ENCODE results near the gene PLA2G6. TPM values are rescaled to one million over a fixed set of nuclear protein-coding genes. Genes with fewer than 3 reads are reported as not detected.

Gene PLA2G6
- total and polyA plus RNA-seq, 2 of the 4 experiments (the other 2 are of a cell fraction), result 6.1 to 10.3 TPM

DNA sequence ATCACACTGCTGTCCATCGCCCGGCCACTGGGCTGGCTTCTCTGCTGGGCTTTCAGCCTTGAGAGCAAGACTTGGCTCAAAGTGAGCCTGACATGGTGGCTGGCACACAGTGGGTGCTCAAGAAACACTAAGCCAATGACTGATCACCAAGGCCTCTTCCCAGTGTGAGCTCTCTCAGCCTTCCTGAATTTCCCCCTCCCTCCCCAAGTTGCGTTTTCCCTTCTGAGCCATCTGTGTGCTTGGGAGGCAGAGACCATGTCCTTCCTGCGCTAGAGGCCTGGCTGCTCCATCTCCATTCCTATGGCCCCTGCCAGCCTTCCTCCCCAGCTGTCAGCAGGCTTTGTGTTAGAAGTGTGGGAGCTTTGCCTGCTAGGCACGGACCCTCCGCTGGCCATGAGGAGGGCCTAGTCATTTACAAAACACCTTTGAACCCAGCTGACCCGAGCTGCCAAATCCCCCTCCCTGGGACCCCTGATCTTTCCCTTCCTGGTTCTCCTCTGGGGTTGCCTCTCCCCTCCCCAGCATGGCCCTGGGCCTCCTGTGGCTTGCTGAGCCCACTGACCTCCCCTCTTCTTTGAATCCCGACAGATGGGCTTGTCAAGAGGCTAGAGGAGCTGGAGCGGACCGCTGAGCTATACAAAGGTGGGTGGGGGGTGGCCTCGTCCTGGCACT is 111.2 kb downstream of the PLA2G6 start:
- Histone ChIP-seq H2BK5ac (ENCODE audit: low read depth, low read length, poor library complexity, severe bottlenecking) (no peak overlapping the region), H2AFZ (replicated peaks; ENCODE audit: low read length, poor library complexity) (no peak overlapping the region), H3K9me3 (ENCODE audit: control insufficient read depth, insufficient read depth, low read length) (no peaks in the 10 kb centered on the region), H2BK15ac (ENCODE audit: low read depth, low read length) (no peak overlapping the region), H3K4me1 (ENCODE audit: control insufficient read depth, insufficient read depth, low read length) (no peaks in the 10 kb centered on the region), H3K36me3 (ENCODE audit: control insufficient read depth, insufficient read depth, low read length) (peaks cover 19% of the 10 kb centered on the region), H3K4me2 (ENCODE audit: low read depth, low read length) (no peak overlapping the region), H3K4me3 (ENCODE audit: insufficient read depth, low read depth, low read length) (no peak overlapping the region), H3K27ac (ENCODE audit: insufficient read depth, low read length) (no peak overlapping the region), H4K8ac (ENCODE audit: low read depth in 2 of 2, low read length in 2 of 2) (no peak overlapping the region), H4K20me1 (ENCODE audit: insufficient read depth, low read length) (no peaks in the 10 kb centered on the region), H3K4ac (ENCODE audit: low read depth, low read length) (no peak overlapping the region), H3K9ac (ENCODE audit: low read depth, low read length) (no peak overlapping the region), H3K18ac (ENCODE audit: low read depth, low read length) (no peak overlapping the region), H2AK9ac (replicated peaks; ENCODE audit: low read depth, low read length, poor library complexity) (no peak overlapping the region), H2BK20ac (ENCODE audit: low read depth, low read length) (no peak overlapping the region), H4K91ac (ENCODE audit: insufficient read depth, low read depth, low read length) (no peak overlapping the region), H3K14ac (replicated peaks; ENCODE audit: low read depth, low read length) (no peak overlapping the region), H3K79me1 (ENCODE audit: low read depth in 1 of 2, low read length in 2 of 2) (no peaks in the 10 kb centered on the region), H2AK5ac (ENCODE audit: low read depth, low read length) (no peak overlapping the region), H3K9me1 (ENCODE audit: insufficient read depth, low read length) (no peaks in the 10 kb centered on the region), H2BK120ac (ENCODE audit: low read depth, low read length) (no peak overlapping the region), H3K27me3 (ENCODE audit: control insufficient read depth, insufficient read depth, low read length) (no peaks in the 10 kb centered on the region), H3K56ac (ENCODE audit: extremely low read depth, insufficient read depth, low read length) (no peak overlapping the region), H3K23ac (ENCODE audit: low read depth, low read length) (no peak overlapping the region), H4K5ac (ENCODE audit: low read depth, low read length) (no peak overlapping the region)
- intact Hi-C loops (cut with micrococcal nuclease) (loop anchor here (5.0 kb wide), 1 partner anchor 282 kb away; no protein-coding TSS in a partner anchor), in situ Hi-C loops (cut with MboI; ENCODE audit: low sequenced_read_pairs) (no loop called here), dilution Hi-C loops (cut with HindIII; ENCODE audit: low sequenced_read_pairs, unreplicated experiment) (no loop called here)
- 38% methylated on average over 2 of the region's 11 CpGs; no CpG with 5 or more reads in 1 of the 2 experiments for WGBS, 2 experiments (ENCODE audit: extremely low coverage in 2 of 2, insufficient read length in 1 of 2)
- no peak for ATAC-seq (ENCODE audit: low read depth)
- no peak for DNase-seq
- POLR2A ChIA-PET (ENCODE audit: unreplicated experiment), result no interaction called here
- TF ChIP-seq POLR2A (IDR thresholded peaks at IDR 0.05; ENCODE audit: low read depth, low read length) (no peak), RCOR1 (IDR thresholded peaks at IDR 0.05; ENCODE audit: insufficient replicate concordance, low read length) (no peak), MAZ (IDR thresholded peaks at IDR 0.05; ENCODE audit: borderline replicate concordance, low read depth, low read length) (no peak), SMC3 (IDR thresholded peaks at IDR 0.05; ENCODE audit: low read depth, low read length) (no peak), CEBPB (IDR thresholded peaks at IDR 0.05; ENCODE audit: low read depth, low read length) (no peak), NFE2L2 (IDR thresholded peaks at IDR 0.05; ENCODE audit: low read depth, low read length) (no peak), RAD21 (IDR thresholded peaks at IDR 0.05; ENCODE audit: low read length) (no peak), MXI1 (IDR thresholded peaks at IDR 0.05; ENCODE audit: borderline replicate concordance, low read depth, low read length) (no peak), FOS (IDR thresholded peaks at IDR 0.05; ENCODE audit: low read depth, low read length) (no peak), RFX5 (IDR thresholded peaks at IDR 0.05; ENCODE audit: low read depth, low read length) (no peak), CHD1 (IDR thresholded peaks at IDR 0.05; ENCODE audit: low read depth, low read length) (no peak)
- TF ChIP-seq, protein P1, sequence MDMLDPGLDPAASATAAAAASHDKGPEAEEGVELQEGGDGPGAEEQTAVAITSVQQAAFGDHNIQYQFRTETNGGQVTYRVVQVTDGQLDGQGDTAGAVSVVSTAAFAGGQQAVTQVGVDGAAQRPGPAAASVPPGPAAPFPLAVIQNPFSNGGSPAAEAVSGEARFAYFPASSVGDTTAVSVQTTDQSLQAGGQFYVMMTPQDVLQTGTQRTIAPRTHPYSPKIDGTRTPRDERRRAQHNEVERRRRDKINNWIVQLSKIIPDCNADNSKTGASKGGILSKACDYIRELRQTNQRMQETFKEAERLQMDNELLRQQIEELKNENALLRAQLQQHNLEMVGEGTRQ (IDR thresholded peaks at IDR 0.05; ENCODE audit: low read depth, low read length), result no peak
- TF ChIP-seq, protein P2, sequence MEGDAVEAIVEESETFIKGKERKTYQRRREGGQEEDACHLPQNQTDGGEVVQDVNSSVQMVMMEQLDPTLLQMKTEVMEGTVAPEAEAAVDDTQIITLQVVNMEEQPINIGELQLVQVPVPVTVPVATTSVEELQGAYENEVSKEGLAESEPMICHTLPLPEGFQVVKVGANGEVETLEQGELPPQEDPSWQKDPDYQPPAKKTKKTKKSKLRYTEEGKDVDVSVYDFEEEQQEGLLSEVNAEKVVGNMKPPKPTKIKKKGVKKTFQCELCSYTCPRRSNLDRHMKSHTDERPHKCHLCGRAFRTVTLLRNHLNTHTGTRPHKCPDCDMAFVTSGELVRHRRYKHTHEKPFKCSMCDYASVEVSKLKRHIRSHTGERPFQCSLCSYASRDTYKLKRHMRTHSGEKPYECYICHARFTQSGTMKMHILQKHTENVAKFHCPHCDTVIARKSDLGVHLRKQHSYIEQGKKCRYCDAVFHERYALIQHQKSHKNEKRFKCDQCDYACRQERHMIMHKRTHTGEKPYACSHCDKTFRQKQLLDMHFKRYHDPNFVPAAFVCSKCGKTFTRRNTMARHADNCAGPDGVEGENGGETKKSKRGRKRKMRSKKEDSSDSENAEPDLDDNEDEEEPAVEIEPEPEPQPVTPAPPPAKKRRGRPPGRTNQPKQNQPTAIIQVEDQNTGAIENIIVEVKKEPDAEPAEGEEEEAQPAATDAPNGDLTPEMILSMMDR (conservative IDR thresholded peaks at IDR 0.05; ENCODE audit: low read depth, low read length), result no peak
- no TSS peak for BruUV-seq (replicated peaks)
- CTCF ChIA-PET, result interaction anchor here (0.9 to 1.4 kb wide), 2 partner anchors 270 to 506 kb away, joined by 3 to 4 read pairs; no protein-coding TSS in a partner anchor

All from IMR-90 (cell line).